RPMI8226 (cell line): ENCODE measurements around the gene SAG.

ENCODE experiments used
- DNase-seq: peaks from one replicate; pipeline ENCODE4 v3.0.0-alpha.2; 2015

The SAG gene

DNA sequence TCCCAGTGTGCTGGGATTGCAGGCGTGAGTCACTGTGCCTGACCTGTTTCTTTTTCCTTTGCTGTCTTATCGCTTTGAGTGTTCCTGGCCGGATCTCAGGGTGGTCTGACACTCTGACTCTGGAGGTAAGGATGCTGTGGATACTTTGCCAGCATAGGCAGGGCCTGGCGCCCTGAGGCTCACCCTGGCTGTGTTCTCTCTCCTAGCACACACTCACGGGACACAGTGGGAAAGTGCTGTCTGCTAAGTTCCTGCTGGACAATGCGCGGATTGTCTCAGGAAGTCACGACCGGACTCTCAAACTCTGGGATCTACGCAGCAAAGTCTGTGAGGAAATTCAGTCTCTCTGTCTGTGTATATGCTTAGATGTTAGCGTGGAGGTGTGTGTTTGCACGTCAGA lies 18.0 kb upstream of the SAG start:
- DNase-seq: no peak

DNA sequence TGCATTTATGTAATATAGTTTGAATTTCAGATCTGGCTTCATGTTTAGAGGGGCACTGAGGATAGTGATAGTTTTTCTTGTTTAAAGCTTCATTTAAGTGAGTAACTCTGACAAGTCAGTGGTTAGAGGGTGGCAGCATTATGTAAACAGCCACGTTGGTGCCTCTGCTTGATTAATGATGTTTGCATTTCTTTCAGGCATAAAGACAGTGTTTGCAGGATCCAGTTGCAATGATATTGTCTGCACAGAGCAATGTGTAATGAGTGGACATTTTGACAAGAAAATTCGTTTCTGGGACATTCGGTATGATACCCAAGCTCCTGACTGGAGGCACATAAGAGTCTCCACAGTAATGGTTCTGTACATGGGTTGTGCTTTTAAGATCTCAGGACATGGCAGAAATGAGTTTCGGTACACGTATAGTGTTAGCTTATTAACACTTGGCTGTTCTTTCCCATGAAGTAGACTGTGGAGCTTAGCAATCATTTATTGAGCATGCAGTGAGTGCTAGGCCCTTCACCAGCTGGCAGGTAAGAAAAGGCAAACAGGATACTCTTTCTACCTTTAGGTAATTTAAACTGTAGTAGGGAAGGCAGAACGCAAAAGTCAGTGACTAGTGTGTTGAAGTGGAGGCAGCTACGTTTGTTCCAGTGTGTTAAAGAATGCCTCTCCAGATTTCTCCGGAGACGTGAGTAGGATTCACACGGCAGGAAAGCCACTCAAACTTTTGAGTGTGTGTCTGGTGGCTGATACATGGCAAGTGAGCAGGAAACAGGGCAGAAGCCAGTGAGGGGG lies 17.4 kb upstream of the SAG start:
- no peak for DNase-seq

DNA sequence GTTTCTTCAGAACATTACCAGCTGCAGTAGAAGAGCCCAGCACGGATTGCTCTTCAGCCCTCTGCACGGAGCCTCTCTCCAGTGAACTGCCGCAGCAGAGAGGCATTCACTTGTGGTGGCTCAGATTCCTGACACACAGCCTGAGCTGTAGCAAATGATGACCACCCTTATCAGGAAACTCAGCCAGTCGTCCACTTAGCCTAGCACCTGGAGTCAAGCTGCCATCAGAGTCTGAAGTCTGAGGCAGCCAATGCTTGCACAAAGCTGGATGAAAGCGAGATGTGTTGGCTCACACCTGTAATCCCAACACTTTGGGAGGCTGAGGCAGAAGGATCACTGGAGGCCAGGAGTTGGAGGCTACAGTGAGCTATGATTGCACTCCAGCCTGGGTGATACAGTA lies 11.7 kb upstream of the SAG start:
- DNase-seq: no peak

DNA sequence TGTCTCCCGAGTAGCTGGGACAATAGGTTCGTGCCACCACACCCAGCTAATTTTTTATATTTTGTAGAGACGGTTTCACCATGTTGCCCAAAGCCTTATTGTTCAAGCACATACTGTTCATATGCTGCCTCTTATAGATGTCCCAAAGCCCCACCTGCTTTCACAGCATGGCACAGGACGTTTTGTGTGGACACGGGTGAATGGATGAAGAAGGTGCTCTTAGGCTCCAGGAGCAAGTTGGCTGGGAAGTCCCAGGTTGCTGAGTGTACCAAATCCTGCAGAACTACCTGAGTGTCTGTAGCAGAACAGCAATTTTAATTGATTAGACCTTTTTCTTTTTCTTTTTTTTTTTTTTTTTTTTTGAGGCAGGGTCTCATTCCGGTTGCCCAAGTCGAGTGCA lies 10.5 kb upstream of the SAG start:
- DNase-seq: no peak

DNA sequence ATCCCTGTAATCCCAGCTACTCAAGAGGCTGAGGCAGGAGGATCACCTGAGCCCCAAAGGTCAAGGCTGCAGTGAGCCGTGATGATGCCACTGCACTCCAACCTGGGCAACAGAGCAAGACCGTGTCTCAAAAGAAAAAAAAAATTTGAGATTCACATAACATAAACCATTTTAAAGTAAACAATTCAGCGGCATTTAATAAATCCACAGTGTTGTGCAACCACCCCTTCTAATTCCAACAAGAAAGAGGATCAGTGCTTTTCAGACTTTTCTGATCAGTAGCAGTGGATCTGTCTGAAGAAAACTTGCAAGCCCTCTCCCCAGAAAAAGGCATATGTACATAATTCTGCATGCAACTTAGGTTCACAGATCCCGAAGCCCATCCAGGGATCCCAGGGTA lies 7.2 kb upstream of the SAG start:
- no peak for DNase-seq

DNA sequence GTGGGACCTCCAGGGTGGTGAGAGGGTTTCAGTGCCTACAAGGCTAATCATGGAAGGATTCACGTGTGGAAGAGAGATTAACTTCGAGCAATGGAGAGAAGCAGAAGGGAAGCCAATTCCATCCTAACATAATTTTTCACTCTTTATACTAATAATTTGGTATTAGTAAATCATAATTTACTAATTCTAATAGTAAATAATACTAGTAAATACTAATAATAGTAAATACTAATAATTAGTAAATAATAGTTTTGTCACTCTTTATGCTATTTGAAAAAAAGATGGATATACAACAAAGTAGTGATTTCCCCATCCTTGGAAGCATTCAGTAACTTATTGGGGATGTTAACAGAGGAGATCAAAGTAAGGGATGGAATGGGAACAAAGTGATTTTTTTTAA lies 6.4 kb upstream of the SAG start:
- DNase-seq: no peak

DNA sequence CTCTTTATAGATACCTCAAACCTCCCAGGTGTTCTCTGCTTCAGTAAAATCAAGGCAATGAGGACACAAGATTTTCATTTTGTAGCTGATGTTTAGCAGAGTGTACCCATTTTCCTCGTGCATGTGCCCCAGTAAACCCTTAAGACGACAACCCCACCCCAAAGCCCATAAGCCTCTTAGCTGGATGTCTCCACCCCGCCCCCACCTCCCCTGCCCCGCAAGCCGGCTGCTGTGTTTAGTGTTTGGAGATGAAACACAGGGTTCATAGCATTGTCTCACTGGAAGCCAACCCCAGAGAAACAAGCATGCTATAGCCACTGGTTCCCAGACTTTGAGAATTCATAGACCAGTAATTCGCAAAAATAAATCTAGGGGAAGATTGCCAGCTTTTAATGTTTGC lies 5.8 kb upstream of the SAG start:
- no peak for DNase-seq

DNA sequence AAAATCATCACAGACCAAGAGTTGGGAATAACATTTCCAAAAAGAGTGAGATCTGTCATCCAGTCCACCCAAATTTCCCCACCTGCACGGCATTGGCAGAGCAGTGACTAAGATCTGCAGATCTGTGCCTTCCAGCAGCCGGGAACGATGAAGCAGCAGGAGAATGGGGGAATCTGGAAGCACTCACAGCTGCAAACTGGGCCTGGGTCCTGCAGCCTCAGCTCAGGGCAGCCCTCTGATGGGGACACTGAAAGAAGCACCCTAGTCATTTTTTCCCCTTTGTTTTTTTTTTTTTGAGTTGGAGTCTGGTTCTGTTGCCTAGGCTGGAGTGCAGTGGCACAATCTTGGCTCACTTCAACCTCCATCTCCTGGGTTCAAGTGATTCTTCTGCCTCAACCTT lies 4.4 kb upstream of the SAG start:
- DNase-seq: no peak

DNA sequence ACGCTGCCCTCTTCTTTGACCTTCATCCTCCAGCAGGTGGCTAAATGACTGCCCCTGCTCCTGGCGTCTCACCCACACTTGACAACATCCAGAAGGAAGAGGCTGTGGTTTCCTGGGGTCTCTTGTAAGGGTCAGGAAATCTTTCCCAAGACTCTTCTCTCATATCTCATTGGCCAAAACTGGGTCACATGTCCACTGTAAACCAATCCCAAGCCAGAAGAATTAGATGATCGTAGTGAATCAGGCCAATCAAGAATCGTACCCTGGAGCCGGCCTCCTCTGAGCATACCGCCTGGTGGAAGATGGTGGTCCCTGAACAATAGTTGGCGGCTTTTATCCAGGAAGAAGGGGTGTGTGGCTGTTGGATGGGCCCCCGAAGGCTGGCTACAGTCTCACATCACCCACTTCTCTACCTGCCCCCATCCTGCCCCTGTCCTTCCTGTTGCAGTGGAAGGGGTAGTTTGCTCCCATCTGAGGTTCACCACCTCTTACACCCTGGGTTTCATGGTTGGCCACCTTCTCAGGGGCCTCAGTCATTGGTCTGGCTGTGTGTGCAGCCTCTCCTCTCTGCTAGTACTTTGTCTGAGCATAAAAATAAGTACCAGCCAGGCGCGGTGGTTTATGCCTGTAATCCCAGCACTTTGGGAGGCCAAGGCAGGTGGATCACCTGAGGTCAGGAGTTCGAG lies 3.8 kb downstream of the SAG start:
- no peak for DNase-seq

DNA sequence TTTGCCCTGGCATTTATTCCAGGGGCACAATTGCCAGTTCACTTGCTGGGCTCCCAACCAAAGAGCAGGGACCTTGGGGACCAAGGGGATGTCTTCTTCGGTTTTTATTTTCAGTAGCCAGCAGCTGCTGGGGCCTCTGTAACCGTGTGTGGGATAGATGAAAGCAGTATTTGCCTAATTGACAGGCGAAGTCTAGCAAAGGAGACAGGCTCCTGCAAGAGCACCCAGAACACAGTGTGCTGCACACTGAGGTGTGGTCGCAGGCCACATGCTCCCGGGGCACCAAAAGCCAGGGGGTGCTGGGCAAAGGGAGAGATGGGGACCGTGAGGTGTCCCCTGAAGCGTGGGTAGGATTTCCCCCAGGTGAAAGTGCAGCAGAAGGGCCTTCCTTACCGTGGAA lies 5.3 kb downstream of the SAG start:
- DNase-seq: no peak

DNA sequence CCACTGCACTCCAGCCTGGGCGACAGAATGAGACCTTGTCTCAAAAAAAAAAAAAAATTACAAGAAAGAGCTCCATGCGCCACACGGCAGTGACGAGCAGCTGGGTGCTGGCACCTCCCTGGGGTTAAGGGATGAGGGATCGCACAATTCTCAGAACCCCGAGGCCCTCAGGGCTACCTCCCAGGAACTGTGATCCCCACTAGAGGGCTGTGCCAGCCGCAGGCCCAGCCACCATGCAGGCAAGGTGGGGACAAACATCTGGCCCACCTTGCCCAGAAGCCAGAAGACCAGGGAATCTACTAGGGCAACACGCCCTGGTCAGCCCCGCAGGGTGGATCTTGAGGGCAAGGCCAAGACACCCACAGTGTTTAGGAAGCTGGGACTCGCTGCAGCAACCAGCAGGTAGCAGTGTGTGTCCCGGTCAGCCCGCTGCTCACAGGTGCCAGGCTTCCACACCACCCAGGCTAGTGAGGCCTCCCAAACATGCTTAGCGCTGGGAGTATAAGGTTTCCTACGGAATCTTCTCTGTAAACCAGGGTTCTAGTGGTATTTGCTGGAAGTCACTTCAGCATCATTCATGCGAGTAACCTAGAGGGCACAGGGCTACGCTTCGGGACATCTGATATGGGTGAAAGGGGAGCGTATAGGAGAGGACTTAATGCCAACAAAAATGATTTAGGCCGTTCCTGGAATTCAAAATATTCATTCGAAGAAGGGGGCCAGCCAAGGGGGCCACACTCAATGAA lies 6.7 kb downstream of the SAG start:
- no peak for DNase-seq

DNA sequence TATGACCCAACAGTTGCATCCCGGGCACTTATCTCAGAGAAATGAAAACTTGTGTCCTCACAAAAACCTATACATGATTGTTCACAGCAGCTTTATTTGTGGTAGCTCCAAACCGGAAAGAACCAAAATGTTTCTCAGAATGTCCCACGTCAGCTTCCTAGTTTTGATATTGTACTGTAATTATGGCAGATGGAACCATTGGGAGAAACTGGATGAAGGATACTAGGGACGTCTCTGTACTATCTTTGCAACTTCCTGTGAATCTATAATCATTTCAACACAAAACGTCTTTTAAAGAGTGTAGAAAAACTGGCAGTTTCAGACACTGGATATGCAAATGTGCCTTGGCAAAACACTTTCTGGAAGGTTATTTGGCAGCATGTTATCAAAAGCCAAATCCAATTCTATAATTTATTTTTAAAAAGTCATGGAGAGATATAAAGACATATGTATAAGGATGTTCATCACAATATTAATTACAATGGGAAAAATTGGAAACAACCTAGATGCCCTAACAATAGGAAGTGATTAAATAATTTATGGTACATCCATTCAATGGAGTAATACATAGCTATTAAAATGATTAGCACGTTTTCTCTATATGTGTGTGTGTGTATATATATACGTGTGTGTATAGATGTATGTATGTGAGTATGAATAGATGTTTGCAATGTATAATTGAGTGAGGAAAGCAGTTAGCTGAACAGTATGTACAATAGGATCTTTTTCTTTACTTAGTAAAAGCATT lies 9.8 kb downstream of the SAG start:
- no peak for DNase-seq

DNA sequence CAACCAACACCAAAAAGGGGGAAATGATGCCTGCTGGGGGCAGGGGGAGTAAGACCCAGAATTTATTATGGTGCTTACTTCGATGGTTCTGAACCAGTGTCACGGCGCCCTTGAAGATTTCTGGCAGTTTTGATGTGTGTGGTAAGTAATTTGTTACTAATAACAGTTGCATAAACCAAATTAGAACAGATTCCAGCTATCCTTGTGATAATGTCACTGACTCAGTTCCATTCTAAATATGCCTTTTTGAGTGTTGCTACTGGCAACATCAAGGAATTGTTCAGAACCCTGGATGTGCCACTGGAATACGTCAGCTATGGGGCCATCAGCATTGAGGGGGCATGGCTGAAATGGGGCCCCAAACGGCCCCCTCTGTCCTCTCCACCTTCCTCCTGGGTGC lies 11.6 kb downstream of the SAG start:
- DNase-seq: no peak

DNA sequence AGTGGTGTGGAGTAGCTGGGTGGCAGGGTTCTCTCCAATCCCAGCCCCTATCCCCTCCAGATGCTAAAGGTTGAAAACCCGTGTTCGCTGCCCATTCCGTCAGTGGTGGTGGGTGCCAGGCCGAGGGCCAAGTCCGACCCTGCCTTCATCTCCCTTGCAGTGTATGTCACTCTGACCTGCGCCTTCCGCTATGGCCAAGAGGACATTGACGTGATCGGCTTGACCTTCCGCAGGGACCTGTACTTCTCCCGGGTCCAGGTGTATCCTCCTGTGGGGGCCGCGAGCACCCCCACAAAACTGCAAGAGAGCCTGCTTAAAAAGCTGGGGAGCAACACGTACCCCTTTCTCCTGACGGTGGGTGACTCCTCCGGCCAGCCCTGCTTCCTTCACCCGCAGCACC lies 12.9 kb downstream of the SAG start:
- DNase-seq: no peak

DNA sequence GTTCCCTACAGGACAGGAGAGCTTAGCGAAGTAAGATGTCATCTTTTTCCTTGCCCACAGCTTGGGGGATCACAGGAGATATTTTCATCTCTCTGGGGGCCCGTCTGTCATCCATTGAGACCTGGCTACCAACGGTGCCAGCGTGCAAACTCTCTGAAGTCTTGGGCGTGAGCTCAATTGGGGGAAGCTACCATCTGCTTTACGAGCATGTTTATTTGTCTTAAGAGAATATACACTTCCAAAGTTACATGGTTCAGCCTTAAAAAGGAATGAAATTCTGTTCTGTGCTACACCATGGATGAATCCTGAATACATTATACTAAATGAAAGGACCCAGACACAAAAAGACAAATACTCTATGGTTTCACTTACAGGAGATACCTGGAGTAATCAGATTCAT lies 13.6 kb downstream of the SAG start:
- DNase-seq: no peak

DNA sequence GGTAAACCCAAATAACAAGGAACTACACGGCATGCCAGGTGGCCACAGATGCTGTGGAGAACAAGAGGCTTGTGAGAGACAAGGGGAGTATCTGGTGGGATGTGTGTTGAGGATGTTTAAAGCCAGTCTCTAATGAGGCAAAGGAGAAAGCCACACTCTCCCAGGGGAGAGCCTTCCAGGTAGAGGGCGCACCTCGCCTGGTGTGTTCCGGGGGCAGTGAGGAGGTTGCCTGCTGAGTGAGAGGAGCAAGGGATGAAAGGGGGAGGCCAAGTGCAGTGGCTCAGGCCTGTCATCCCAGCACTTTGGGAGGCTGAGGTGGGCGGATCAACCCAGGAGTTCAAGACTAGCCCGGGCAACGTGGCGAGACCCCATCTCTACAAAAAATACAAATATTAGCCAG lies 16.2 kb downstream of the SAG start:
- no peak for DNase-seq

DNA sequence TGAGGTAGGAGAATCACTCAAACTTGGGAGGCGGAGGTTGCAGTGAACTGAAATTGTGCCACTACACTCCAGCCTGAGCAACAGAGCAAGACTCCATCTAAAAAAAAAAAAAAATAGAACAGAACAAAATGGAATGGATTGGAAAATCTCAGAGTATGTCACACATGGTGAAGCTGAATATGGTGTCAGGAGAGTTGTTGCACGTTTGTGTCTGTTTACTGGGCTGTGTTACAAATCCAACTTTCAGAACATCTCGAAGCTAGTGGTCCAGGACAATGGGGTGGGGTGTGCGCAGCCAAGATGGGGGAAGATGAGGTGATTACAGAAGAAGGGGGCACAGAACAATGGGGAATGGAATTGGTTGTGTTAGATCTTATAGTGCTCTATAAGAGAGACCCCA lies 17.6 kb downstream of the SAG start:
- no peak for DNase-seq

DNA sequence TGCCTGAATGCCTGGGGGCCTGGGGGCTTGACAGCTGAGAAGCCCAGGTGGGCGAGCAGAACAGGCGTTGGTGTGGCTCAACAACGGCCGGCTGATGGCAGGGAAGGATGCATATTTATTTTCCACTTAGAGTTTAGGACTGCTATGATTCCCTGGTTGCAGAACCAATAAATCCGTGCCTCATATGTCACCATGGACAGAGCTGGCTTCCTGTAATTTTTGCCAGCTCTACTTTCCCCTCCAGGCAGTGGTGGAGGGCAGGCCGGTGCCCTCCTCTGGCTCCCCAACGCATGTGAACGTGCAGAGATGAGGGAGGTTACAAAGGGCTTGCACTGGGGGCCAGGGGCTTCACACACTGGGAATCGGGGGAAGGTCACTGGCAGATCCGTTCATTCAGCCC lies 18.2 kb downstream of the SAG start:
- DNase-seq: no peak

DNA sequence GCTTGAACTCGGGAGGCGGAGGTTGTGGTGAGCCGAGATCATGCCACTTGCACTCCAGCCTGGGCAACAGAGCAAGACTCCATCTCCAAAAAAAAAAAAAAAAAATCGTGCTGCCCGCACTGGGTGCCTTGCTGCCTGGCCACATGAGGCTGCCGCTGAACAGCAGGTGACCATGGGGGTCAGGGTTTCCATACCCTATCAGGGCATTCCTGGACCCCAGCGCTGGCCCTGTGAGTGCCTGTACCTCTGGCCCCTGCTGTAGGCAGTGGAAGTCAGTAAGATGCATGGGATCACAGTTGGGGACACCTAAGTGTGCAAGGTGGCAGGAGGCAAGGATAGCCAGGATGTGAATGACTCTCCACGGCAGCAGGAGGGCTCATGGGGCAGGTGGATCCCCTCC lies 18.9 kb downstream of the SAG start:
- no peak for DNase-seq

DNA sequence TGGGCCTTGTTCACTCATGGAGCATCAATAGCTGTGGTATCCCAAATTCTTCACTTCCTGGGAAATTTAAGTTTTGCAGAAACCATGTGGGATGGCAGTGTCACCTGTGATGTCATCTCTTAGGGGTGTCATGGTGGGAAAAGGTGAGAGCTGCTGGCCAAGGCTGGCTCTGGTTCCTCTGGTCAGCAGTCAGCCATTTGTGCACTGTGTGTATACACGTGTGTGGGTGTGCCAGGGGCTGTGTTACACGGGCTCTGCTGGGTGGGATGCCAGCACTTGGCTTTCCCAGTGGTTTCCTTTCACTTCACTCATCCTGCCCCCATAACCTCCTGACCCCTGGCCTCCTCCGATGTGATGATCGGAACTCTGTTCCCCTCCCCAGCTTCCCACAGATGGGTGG lies 21.3 kb downstream of the SAG start:
- DNase-seq: no peak

DNA sequence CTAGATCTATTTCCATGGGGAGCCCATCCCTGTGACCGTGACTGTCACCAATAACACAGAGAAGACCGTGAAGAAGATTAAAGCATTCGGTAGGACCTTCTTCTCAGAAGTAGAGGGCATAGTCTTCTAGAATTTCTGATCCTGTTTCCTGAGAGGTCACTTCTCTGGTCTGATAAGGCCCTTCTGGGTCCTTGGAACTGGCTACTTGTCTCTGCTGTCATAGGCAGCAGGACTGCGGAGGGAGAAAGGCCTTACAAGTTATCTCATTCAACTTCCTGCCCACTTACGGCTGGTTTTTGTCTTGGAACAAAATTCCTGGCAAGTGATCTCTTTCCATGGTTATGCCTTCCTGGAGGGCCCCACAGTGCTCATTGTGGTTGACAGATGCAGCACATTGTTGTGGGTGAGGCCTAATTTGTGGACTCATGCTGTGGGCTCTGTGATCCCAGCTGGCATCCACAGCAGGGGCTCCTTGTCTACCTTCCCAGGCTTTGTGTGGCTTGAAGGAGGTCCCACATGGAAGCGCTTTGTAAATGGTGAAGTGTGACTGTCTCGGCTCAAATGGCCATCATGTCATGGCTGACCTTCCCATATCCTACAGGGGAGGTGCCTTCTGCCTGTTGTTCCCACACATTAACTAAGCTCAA lies 22.0 kb downstream of the SAG start:
- no peak for DNase-seq

DNA sequence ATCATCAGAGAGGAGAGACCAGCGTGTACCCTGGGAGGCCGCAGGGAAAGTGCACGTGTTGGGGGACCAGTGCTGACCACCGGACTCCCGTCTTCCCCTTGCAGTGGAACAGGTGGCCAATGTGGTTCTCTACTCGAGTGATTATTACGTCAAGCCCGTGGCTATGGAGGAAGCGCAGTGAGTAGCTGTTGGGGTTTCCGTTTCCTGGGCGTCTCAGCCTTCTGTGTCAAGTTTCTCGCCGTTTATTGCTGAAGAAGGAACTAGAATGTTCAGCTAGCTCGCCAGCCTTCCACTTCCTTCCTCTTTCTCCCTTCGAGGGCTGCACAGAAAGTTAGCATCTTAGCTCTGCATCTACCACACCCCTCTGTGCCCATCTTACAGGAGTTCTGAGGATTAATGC lies 23.9 kb downstream of the SAG start:
- DNase-seq: peak; percentile 62

DNA sequence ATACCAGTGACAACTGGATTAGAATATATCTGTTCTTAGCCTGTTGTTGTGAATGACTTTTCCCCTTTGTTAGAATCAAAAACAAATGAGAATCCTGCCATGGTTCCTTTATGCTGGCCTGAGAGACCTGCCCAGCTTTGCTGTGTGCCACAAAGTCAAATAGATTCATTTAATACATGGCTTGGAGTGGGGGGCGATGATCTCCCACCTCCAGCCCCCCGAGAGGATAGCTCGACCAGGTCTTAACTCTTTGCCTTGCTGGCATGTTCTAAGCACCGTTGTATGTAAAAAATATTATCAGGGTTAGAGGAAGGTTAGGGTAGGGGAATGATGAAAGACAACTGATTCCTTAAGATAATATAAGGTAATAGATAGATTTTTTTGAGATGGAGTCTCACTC lies 24.5 kb downstream of the SAG start:
- no peak for DNase-seq
